ENCODE measurements around the gene AHI1.

AHI1 gene

GRCh38 chr6:135265278-135265677, 232.3 kb downstream of the AHI1 start:
- POLR2A ChIA-PET: no interaction called here
- no peak for TF ChIP-seq CTCF (IDR thresholded peaks at IDR 0.05; ENCODE audit: control extremely low read depth, extremely low read depth, low read depth, missing control alignments)
- CTCF ChIA-PET: interaction anchor here (1.4 kb wide), 1 partner anchor 174 kb away, joined by 3 read pairs; no protein-coding TSS in a partner anchor
- no peak for DNase-seq (ENCODE audit: extremely low spot score)

- CTCF ChIA-PET: interaction anchor here (1.0 to 1.4 kb wide), 4 partner anchors 11 to 132 kb away, joined by 3 read pairs; no protein-coding TSS in a partner anchor
- POLR2A ChIA-PET: no interaction called here
- TF ChIP-seq CTCF (IDR thresholded peaks at IDR 0.05; ENCODE audit: control extremely low read depth, extremely low read depth, low read depth, missing control alignments): no peak
- no peak for DNase-seq (ENCODE audit: extremely low spot score)
Measured at GRCh38 chr6:135261872-135262725, 235.4 kb downstream of the AHI1 start.

GRCh38 chr6:135260612-135261011, 236.9 kb downstream of the AHI1 start:
- ChIA-PET CTCF (no interaction called here), POLR2A (no interaction called here)

GRCh38 chr6:135258970-135259369, 238.6 kb downstream of the AHI1 start:
- POLR2A ChIA-PET: interaction anchor here (0.5 kb wide), 1 partner anchor 99 kb away, joined by 4 read pairs; no protein-coding TSS in a partner anchor
- no peak for DNase-seq (ENCODE audit: extremely low spot score)
- TF ChIP-seq CTCF (IDR thresholded peaks at IDR 0.05; ENCODE audit: control extremely low read depth, extremely low read depth, low read depth, missing control alignments): no peak
- CTCF ChIA-PET: interaction anchor here (1.0 to 5.0 kb wide), 4 partner anchors 9 to 64 kb away, joined by 3 to 31 read pairs (median 4); no protein-coding TSS in a partner anchor

More at GRCh38 chr6:135260612-135261011, 236.9 kb downstream of the AHI1 start:
- DNase-seq (ENCODE audit: extremely low spot score): no peak
- no peak for TF ChIP-seq CTCF (IDR thresholded peaks at IDR 0.05; ENCODE audit: control extremely low read depth, extremely low read depth, low read depth, missing control alignments)

- CTCF ChIA-PET: interaction anchor here (0.9 to 5.0 kb wide), 6 partner anchors 8 to 65 kb away, joined by 3 to 31 read pairs (median 4); no protein-coding TSS in a partner anchor
- peak; percentile 35 for TF ChIP-seq CTCF (IDR thresholded peaks at IDR 0.05; ENCODE audit: control extremely low read depth, extremely low read depth, low read depth, missing control alignments)
- POLR2A ChIA-PET: no interaction called here
- DNase-seq (ENCODE audit: extremely low spot score): no peak
Measured at GRCh38 chr6:135257631-135258405, 239.7 kb downstream of the AHI1 start.

- ChIA-PET POLR2A (no interaction called here), CTCF (interaction anchor here (0.9 to 5.0 kb wide), 4 partner anchors 8 to 57 kb away, joined by 3 to 31 read pairs (median 4); no protein-coding TSS in a partner anchor)
- no peak for TF ChIP-seq CTCF (IDR thresholded peaks at IDR 0.05; ENCODE audit: control extremely low read depth, extremely low read depth, low read depth, missing control alignments)
- DNase-seq (ENCODE audit: extremely low spot score): no peak
Measured at GRCh38 chr6:135256866-135257265, 240.7 kb downstream of the AHI1 start.
